Calu3 (cell line): ENCODE results near the gene PLXNA4. TPM values are rescaled to one million over a fixed set of nuclear protein-coding genes. Genes with fewer than 3 reads are reported as not detected.

Experiments
- BruUV-seq: library from RNA; stranded (reverse); fragments of 400-500 nt; replicated peaks from 2 replicates; lab custom pipeline; 2021; lab: Mats Ljungman, UMichigan
- CTCF ChIA-PET: fragments of 300-600 bp; sonication (Branson Sonifier 250); formaldehyde crosslinking; loops from one replicate; lab custom pipeline; 2022; ENCODE audit warnings: antibody characterized with exemption; lab: Charles Lee
- DNase-seq: peaks from one replicate; pipeline ENCODE4 v3.0.0; 2022
- H3K27ac Mint-ChIP-seq: one replicate; pipeline ENCODE4 v1.8.0; 2022; ENCODE audit warnings: mixed read lengths; ENCODE audit not compliant: unreplicated experiment
- H3K27me3 Mint-ChIP-seq: one replicate; pipeline ENCODE4 v1.8.0; 2022; ENCODE audit warnings: mixed read lengths; ENCODE audit not compliant: unreplicated experiment
- H3K36me3 Mint-ChIP-seq: one replicate; pipeline ENCODE4 v1.8.0; 2022; ENCODE audit warnings: mild to moderate bottlenecking, moderate library complexity, mixed read lengths; ENCODE audit not compliant: insufficient read depth, unreplicated experiment
- H3K4me1 Mint-ChIP-seq: one replicate; pipeline ENCODE4 v1.8.0; 2022; ENCODE audit warnings: mild to moderate bottlenecking, low read depth, mixed read lengths; ENCODE audit not compliant: unreplicated experiment
- H3K4me3 Mint-ChIP-seq: one replicate; pipeline ENCODE4 v1.8.0; 2022; ENCODE audit warnings: mild to moderate bottlenecking, low read depth, moderate library complexity, mixed read lengths; ENCODE audit not compliant: unreplicated experiment
- H3K9me3 Mint-ChIP-seq: one replicate; pipeline ENCODE4 v1.8.0; 2022; ENCODE audit warnings: low read depth, mixed read lengths; ENCODE audit not compliant: unreplicated experiment
- intact Hi-C: fragments of 100-400 bp; cut with micrococcal nuclease; formaldehyde crosslinking; loops from one replicate; pipeline ENCODE4 v1.10.0; 2022; ENCODE audit not compliant: unreplicated experiment
- total RNA-seq: library from RNA; stranded (reverse); gene quantifications from 2 replicates; pipeline ENCODE4 v1.2.3, GENCODE V29; 2022
- TF ChIP-seq, protein P1 (sequence below): fragments of 200-600 bp; IDR thresholded peaks from one replicate; pipeline ENCODE4 v1.8.0; 2022; ENCODE audit warnings: antibody characterized with exemption; ENCODE audit not compliant: unreplicated experiment

PLXNA4 gene
- total RNA-seq, 1 experiment from 2014 or later, result not detected

GRCh38 chr7:132152131-132152889, 424.0 kb downstream of the PLXNA4 start:
- H3K4me3 Mint-ChIP-seq, result no peak overlapping the region
- H3K4me1 Mint-ChIP-seq, result no peaks in the 10 kb centered on the region
- H3K27me3 Mint-ChIP-seq, result peaks cover 91% of the 10 kb centered on the region
- H3K9me3 Mint-ChIP-seq, result no peaks in the 10 kb centered on the region
- H3K27ac Mint-ChIP-seq, result no peak overlapping the region
- TF ChIP-seq, protein P1, sequence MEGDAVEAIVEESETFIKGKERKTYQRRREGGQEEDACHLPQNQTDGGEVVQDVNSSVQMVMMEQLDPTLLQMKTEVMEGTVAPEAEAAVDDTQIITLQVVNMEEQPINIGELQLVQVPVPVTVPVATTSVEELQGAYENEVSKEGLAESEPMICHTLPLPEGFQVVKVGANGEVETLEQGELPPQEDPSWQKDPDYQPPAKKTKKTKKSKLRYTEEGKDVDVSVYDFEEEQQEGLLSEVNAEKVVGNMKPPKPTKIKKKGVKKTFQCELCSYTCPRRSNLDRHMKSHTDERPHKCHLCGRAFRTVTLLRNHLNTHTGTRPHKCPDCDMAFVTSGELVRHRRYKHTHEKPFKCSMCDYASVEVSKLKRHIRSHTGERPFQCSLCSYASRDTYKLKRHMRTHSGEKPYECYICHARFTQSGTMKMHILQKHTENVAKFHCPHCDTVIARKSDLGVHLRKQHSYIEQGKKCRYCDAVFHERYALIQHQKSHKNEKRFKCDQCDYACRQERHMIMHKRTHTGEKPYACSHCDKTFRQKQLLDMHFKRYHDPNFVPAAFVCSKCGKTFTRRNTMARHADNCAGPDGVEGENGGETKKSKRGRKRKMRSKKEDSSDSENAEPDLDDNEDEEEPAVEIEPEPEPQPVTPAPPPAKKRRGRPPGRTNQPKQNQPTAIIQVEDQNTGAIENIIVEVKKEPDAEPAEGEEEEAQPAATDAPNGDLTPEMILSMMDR, result no peak
- BruUV-seq, result no TSS peak
- intact Hi-C loops, result loop anchor here (5.0 kb wide), 1 partner anchor 205 kb away; no protein-coding TSS in a partner anchor
- DNase-seq, result no peak
- CTCF ChIA-PET, result no interaction called here
- H3K36me3 Mint-ChIP-seq, result no peaks in the 10 kb centered on the region

DNA sequence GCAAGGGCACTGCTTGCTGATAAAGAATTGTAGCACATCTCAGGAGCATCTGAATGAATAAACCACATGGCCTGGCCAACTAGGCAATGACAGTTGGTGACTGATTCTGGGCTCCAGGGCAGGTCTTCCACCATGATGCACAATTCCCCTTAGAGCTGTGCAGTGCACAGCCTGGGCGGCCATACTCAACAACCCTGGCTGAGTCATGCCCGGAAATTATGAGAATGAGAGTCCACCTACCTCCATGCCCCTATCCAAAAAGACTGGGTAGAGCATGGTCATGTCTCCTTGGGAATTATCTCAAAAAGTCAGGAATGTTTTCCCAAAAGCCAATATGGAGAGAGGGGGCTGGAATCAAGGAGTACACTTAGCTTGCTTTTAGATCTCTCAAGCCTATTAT, 425.6 kb downstream of the PLXNA4 start:
- no peaks in the 10 kb centered on the region for H3K9me3 Mint-ChIP-seq
- H3K36me3 Mint-ChIP-seq, result no peaks in the 10 kb centered on the region
- TF ChIP-seq, protein P1, result no peak
- H3K4me3 Mint-ChIP-seq, result no peak overlapping the region
- CTCF ChIA-PET, result no interaction called here
- H3K27me3 Mint-ChIP-seq, result peaks cover 88% of the 10 kb centered on the region
- intact Hi-C loops, result loop anchor here (5.0 kb wide), 1 partner anchor 203 kb away; no protein-coding TSS in a partner anchor
- no peak overlapping the region for H3K27ac Mint-ChIP-seq
- no peak for DNase-seq
- no TSS peak for BruUV-seq
- H3K4me1 Mint-ChIP-seq, result no peaks in the 10 kb centered on the region

- intact Hi-C loops, result loop anchor here (5.0 kb wide), 1 partner anchor 202 kb away; no protein-coding TSS in a partner anchor
- TF ChIP-seq, protein P1, result no peak
- no peak overlapping the region for H3K4me3 Mint-ChIP-seq
- H3K36me3 Mint-ChIP-seq, result no peaks in the 10 kb centered on the region
- H3K4me1 Mint-ChIP-seq, result no peaks in the 10 kb centered on the region
- H3K27ac Mint-ChIP-seq, result no peak overlapping the region
- peaks cover 88% of the 10 kb centered on the region for H3K27me3 Mint-ChIP-seq
- DNase-seq, result no peak
- CTCF ChIA-PET, result no interaction called here
- no TSS peak for BruUV-seq
- H3K9me3 Mint-ChIP-seq, result no peaks in the 10 kb centered on the region
Observed at GRCh38 chr7:132149436-132150304, 426.6 kb downstream of the PLXNA4 start.

- no peak overlapping the region for H3K27ac Mint-ChIP-seq
- H3K9me3 Mint-ChIP-seq, result no peaks in the 10 kb centered on the region
- intact Hi-C loops, result no loop called here
- BruUV-seq, result no TSS peak
- no peak for DNase-seq
- no peaks in the 10 kb centered on the region for H3K36me3 Mint-ChIP-seq
- H3K27me3 Mint-ChIP-seq, result peaks cover 88% of the 10 kb centered on the region
- TF ChIP-seq, protein P1, result no peak
- CTCF ChIA-PET, result no interaction called here
- no peak overlapping the region for H3K4me3 Mint-ChIP-seq
- no peaks in the 10 kb centered on the region for H3K4me1 Mint-ChIP-seq
Observed at GRCh38 chr7:132148876-132149275, 427.4 kb downstream of the PLXNA4 start.
